Liver (tissue), 9 donors: ENCODE data around the gene TCAIM. TPM values are rescaled to one million over a fixed set of nuclear protein-coding genes. Genes with fewer than 3 reads are reported as not detected.

Experiments used
- DNase-seq: peaks from one replicate; pipeline ENCODE4 v3.0.0-alpha.2; 2017; ENCODE audit warnings: low spot score
- H3K27ac ChIP-seq, 2 donors: one replicate each; pipeline ENCODE4 v1.7.0; 2013; ENCODE audit warnings: inconsistent platforms in 2 of 2, low read length in 2 of 2, control low read depth in 1 of 2, low read depth in 1 of 2, mild to moderate bottlenecking in 1 of 2
- H3K27me3 ChIP-seq, 4 donors: one replicate each; pipeline versions ENCODE4 v1.6.1 to v1.7.0; 2013; ENCODE audit warnings: low read length in 3 of 4, inconsistent platforms in 1 of 4, mild to moderate bottlenecking in 1 of 4, moderate library complexity in 1 of 4; ENCODE audit not compliant: control insufficient read depth in 4 of 4, insufficient read depth in 4 of 4
- H3K36me3 ChIP-seq, 4 donors: one replicate each; pipeline versions ENCODE4 v1.6.1 to v1.7.0; 2013; ENCODE audit warnings: low read length in 3 of 4, mild to moderate bottlenecking in 3 of 4, low read depth in 1 of 4, moderate library complexity in 1 of 4; ENCODE audit not compliant: control insufficient read depth in 4 of 4, insufficient read depth in 3 of 4
- H3K4me1 ChIP-seq, 4 donors: one replicate each; pipeline versions ENCODE4 v1.6.1 to v1.7.0; 2013; ENCODE audit warnings: low read length in 3 of 4, mild to moderate bottlenecking in 3 of 4, moderate library complexity in 1 of 4; ENCODE audit not compliant: control insufficient read depth in 4 of 4, insufficient read depth in 4 of 4
- H3K4me3 ChIP-seq, 3 donors: one replicate each; pipeline versions ENCODE4 v1.6.1 to v1.7.0; 2013; ENCODE audit warnings: low read length in 3 of 3, control low read depth in 1 of 3, low read depth in 1 of 3, mild to moderate bottlenecking in 1 of 3
- H3K9ac ChIP-seq, 2 donors: one replicate each; pipeline ENCODE4 v1.7.0; 2013; ENCODE audit warnings: low read length in 2 of 2, mild to moderate bottlenecking in 2 of 2, moderate library complexity in 2 of 2, control low read depth in 1 of 2, low read depth in 1 of 2
- H3K9me3 ChIP-seq, 4 donors: one replicate each; pipeline versions ENCODE4 v1.6.1 to v1.7.0; 2013; ENCODE audit warnings: low read length in 3 of 4; ENCODE audit not compliant: control insufficient read depth in 4 of 4
- ATF3 ChIP-seq: IDR thresholded peaks from 2 replicates; pipeline ENCODE4 v1.6.1; 2016; ENCODE audit warnings: antibody characterized with exemption
- CTCF ChIP-seq: fragments of 150-350 bp; IDR thresholded peaks from 2 replicates; pipeline ENCODE4 v1.5.1; 2017; ENCODE audit warnings: improper control_type of control experiment, low read depth, low read length; ENCODE audit not compliant: missing input control
- EGR1 ChIP-seq, 2 donors: IDR thresholded peaks; 2 replicates each; pipeline ENCODE4 v1.6.1; 2016 to 2018; ENCODE audit warnings: antibody characterized with exemption in 2 of 2, low read depth in 2 of 2
- FOXA1 ChIP-seq: IDR thresholded peaks from 2 replicates; pipeline ENCODE4 v1.6.1; 2016; ENCODE audit warnings: antibody characterized with exemption
- FOXA2 ChIP-seq: IDR thresholded peaks from 2 replicates; pipeline ENCODE4 v1.6.1; 2016; ENCODE audit warnings: antibody characterized with exemption
- GABPA ChIP-seq, 2 donors: IDR thresholded peaks in 1 of 2; conservative IDR thresholded peaks in 1 of 2; 2 replicates each; pipeline ENCODE4 v1.6.1; 2016; ENCODE audit warnings: antibody characterized with exemption in 2 of 2, mild to moderate bottlenecking in 1 of 2, moderate library complexity in 1 of 2
- HNF4A ChIP-seq, 2 donors: conservative IDR thresholded peaks; 2 replicates each; pipeline ENCODE4 v1.6.1; 2016; ENCODE audit warnings: antibody characterized with exemption in 2 of 2, mild to moderate bottlenecking in 2 of 2
- HNF4G ChIP-seq: IDR thresholded peaks from 2 replicates; pipeline ENCODE4 v1.6.1; 2016; ENCODE audit warnings: antibody characterized with exemption
- JUND ChIP-seq, 2 donors: IDR thresholded peaks; 2 replicates each; pipeline ENCODE4 v1.6.1; 2016; ENCODE audit warnings: antibody characterized with exemption in 2 of 2
- MAX ChIP-seq: IDR thresholded peaks from 2 replicates; pipeline ENCODE4 v1.6.1; 2016; ENCODE audit warnings: antibody characterized with exemption
- NR2F2 ChIP-seq: IDR thresholded peaks from 2 replicates; pipeline ENCODE4 v1.6.1; 2016; ENCODE audit warnings: antibody characterized with exemption
- RAD21 ChIP-seq, 2 donors: IDR thresholded peaks; 2 replicates each; pipeline ENCODE4 v1.6.1; 2016; ENCODE audit warnings: antibody characterized with exemption in 2 of 2, mild to moderate bottlenecking in 2 of 2
- REST ChIP-seq: IDR thresholded peaks from 2 replicates; pipeline ENCODE4 v1.6.1; 2016; ENCODE audit warnings: antibody characterized with exemption, mild to moderate bottlenecking
- RXRA ChIP-seq, 2 donors: IDR thresholded peaks; 2 replicates each; pipeline ENCODE4 v1.6.1; 2017 to 2018; ENCODE audit warnings: antibody characterized with exemption in 2 of 2, mild to moderate bottlenecking in 1 of 2
- SP1 ChIP-seq: IDR thresholded peaks from 2 replicates; pipeline ENCODE4 v1.6.1; 2018; ENCODE audit warnings: antibody characterized with exemption, mild to moderate bottlenecking
- TAF1 ChIP-seq: conservative IDR thresholded peaks from 2 replicates; pipeline ENCODE4 v1.6.1; 2016; ENCODE audit warnings: antibody characterized with exemption, mild to moderate bottlenecking
- YY1 ChIP-seq: IDR thresholded peaks from 2 replicates; pipeline ENCODE4 v1.6.1; 2016; ENCODE audit warnings: antibody characterized with exemption, mild to moderate bottlenecking
- ZBTB33 ChIP-seq: IDR thresholded peaks from 2 replicates; pipeline ENCODE4 v1.6.1; 2016; ENCODE audit warnings: antibody characterized with exemption
- WGBS: extraction: QIAGEN DNeasy Blood & Tissue Kit; methylation state at CpG from one replicate; pipeline ENCODE4 v1.1.7; 2013; 5-methylcytosine and 5-hydroxymethylcytosine counted together
- polyA plus RNA-seq, 2 donors: library from polyadenylated mRNA; stranded (reverse) in 1 of 2; unstranded in 1 of 2; fragments of 200-250 nt in 1 of 2; fragments of >200 nt in 1 of 2; fragmentation: Nextera tagmentation in 1 of 2; extraction: Ambion mirVana in 1 of 2; gene quantifications; one replicate each; pipeline versions ENCODE4 v1.2.1 to v1.2.3, GENCODE V29; 2013 to 2015
- total RNA-seq, 2 donors: library from RNA; depleted of rRNA; stranded (reverse); fragments of >200 nt; gene quantifications; one replicate each; pipeline ENCODE4 v1.2.3, GENCODE V29; 2014
- donor health status: healthy.
- donor health status: healthy.
- donor health status: healthy.
- donor health status: healthy.
- donor health status: healthy.

Gene TCAIM
- total and polyA plus RNA-seq, 4 donors = 21.0 to 46.6 (median 24.0) TPM

- WGBS = 77% methylated on average over 2 of the region's 2 CpGs
- Histone ChIP-seq H3K27me3 (no peaks in the 10 kb centered on the region), H3K9me3 (peaks cover 2 to 5% (median 3%) of the 10 kb centered on the region in 4 donors), H3K27ac (no peak overlapping the region), H3K9ac (no peak overlapping the region), H3K4me3 (no peak overlapping the region), H3K36me3 (peaks cover 3 to 19% (median 11%) of the 10 kb centered on the region in 4 donors), H3K4me1 (peaks cover 0 to 25% (median 13%) of the 10 kb centered on the region in 4 donors)
- no peak for DNase-seq
- no peak for TF ChIP-seq NR2F2
- TF ChIP-seq GABPA (IDR thresholded peaks at IDR 0.05 in 1 of 2, conservative IDR thresholded peaks at IDR 0.05 in 1 of 2) = no peak
- no peak for TF ChIP-seq HNF4A (conservative IDR thresholded peaks at IDR 0.05)
- TF ChIP-seq ATF3 = no peak
- no peak for TF ChIP-seq FOXA1
- no peak for TF ChIP-seq HNF4G
- TF ChIP-seq CTCF = no peak
- no peak for TF ChIP-seq ZBTB33
- no peak for TF ChIP-seq RXRA (IDR thresholded peaks at IDR 0.05)
- TF ChIP-seq FOXA2 = no peak
- TF ChIP-seq RAD21 (IDR thresholded peaks at IDR 0.05) = no peak
- TF ChIP-seq MAX = no peak
- no peak for TF ChIP-seq TAF1
- TF ChIP-seq JUND (IDR thresholded peaks at IDR 0.05) = no peak
- no peak for TF ChIP-seq SP1
- TF ChIP-seq REST = no peak
- TF ChIP-seq EGR1 (IDR thresholded peaks at IDR 0.05; ENCODE audit: low read depth in 2 of 2) = no peak
- no peak for TF ChIP-seq YY1
Observed at GRCh38 chr3:44442596-44443309, 104.2 kb downstream of the TCAIM start.
